Middle frontal gyrus (tissue), 1 donor: ENCODE data around the gene ADORA1.

Experiments used
- DNase-seq: peaks from one replicate; pipeline ENCODE4 v3.0.0-alpha.2; 2015; ENCODE audit warnings: low spot score; ENCODE audit errors: extremely low spot score

ADORA1 gene

DNA sequence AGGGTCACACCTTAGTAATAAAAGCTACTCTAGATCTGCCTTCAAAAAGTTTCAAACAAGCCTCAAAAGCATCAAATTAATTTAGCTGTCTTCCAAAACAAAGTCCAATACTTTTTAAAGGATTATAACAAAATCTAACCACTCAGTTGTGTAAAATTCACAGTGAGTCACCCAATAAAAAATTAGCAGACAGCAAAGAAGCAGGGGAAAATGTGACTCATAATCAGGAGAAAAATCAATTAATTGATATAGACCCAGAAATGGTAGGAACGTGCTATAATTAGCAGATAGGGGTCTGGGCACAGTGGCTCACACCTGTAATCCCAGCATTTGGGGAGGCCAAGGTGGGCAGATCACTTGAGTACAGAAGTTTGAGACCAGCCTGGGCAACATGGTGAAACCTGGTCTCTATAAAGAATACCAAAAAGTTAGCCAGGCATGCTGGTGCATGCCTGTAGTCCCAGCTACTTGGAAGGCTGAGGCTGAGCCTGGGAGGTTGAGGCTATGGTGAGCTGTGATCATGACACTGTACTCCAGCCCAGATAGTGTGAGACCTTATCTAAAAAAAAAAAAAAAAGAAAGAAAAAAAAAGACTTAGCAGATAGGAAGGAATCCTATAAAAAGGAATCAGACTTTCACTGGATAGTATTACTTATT, 33.6 kb upstream of the ADORA1 start:
- DNase-seq = no peak

DNA sequence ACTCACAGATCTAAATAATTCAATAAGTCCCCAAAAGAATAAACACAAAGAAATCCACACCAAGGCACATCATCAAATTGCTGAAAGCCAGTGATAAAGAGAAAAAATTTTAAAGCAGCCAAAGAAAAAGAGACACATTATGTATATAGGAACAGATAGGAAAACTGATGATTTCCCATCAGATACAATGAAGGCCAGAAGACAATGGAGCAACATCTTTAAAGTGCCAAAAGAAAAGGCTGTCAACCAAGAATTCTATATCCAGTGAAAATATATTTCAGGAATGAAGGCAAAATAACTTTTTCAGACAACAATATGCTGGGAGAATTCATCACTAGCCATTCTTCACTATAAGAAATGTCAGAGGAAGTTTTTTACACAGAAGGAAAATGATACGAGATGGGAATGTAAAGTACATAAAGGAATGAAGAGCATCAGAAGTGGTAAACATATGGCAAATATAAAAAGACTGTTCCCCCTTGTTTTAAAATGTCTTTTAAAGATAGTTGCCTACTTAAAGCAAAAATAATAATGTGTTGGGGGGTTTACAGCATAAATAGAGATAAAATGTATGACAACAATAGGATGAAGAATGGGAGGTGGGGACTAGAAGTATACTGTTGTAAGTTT, 32.4 kb upstream of the ADORA1 start:
- DNase-seq = no peak

GRCh38 chr1:203096566-203096965, 31.0 kb upstream of the ADORA1 start:
- DNase-seq = no peak

DNA sequence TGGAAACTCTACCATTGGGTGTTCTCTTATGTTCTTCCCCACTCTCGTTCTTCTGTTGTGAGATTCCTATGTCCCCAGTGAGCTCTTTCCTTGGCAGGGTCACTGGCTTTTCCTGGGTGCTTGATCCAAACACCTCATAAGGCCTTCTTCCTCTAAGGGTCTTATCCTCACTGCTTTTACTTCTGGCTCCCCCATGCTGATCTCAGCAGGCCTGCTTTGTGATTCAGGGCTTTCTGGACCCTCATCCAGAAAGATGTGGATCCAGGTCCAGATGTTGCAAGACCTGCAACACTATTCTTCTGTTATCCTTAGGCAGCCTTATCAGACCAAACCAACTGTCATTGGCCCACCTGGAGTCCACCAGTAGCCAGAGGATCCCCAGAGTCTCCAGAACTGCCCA, 30.5 kb upstream of the ADORA1 start:
- no peak for DNase-seq

GRCh38 chr1:203098445-203098844, 29.1 kb upstream of the ADORA1 start:
- DNase-seq = no peak

DNA sequence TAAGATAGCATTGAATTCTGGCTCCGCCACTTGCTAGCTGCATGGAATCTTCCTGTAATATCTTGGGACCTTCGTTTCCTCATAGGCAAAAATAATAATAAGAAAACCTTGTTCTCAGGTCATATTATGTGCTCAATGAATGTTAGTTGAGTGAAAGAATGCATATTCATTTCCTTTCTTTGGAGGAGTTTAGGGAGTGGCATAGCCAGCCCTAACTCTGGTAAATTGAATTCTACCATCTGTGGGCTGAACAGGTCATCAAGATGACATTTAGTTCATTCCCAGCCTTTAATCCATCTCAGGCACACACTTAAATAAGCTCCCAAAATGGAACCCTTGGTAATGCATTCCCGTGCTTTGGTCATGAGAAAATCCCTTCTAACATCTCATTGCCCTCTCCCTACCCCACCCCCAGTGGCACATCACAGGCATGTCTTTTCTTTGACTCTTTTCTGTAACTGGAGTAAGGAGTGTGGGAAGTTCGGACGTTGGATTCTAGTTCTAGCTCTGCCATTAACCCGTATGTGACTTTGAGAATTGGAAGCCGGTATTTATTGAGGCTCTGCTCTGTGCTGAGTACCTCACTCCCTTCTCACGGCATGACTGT, 28.5 kb upstream of the ADORA1 start:
- DNase-seq = no peak

- DNase-seq = no peak
These were observed 27.6 kb upstream of the ADORA1 start for GRCh38 chr1:203099805-203100515.

- DNase-seq = no peak
These were observed 27.0 kb upstream of the ADORA1 start for GRCh38 chr1:203100516-203100869.

- DNase-seq = no peak
These were observed 25.5 kb upstream of the ADORA1 start for GRCh38 chr1:203101813-203102634.

DNA sequence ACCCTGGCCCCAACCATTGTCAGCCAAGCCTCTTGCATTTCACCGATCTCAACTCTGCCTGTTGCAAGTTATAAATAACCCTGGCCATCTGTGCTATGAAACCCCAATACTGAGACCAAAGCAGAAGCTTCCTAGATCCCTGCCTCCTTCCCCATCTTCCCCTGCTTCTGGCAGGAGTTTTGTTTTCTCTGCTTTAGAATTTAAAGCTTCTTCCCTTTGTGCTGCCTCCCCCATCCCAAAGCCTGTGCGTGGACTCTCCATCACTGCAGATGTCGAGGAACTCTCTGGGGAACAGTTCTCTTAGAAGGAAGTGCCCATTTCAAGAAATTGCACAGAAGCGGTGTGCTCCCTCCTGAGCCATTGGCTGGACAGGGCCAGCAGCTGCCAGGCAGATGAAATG, 24.3 kb upstream of the ADORA1 start:
- no peak for DNase-seq

DNA sequence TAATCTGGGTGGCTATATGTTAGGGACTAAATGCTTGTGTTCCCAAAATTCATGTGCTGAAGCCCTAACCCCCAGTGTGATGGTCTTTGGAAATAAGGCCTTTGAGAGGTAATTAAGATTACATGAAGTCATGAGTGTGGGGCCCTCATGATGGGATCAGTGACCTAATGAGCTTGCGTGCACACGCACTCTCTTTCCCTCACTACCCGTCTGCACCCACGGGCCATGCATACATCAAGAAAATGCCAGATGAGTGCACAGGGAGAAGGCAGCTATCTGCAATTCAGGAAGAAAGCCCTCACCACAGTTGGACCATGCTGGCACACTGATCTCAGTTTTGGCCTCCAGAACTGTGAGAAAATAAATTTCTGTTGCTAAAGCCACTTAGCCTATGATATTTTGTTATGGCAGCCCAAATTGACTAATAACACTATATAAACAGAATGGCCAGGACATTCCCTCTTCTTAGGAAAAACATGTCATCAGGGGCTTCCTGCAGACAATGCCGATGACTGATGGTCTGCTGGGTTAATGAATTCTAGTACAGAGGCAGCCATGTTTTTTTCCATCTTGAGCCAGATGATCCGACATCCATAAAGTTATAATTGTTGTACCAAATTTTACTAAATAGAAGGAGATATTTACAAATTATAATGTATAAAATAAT, 23.6 kb upstream of the ADORA1 start:
- no peak for DNase-seq

GRCh38 chr1:203104789-203105390, 22.6 kb upstream of the ADORA1 start:
- DNase-seq = no peak

GRCh38 chr1:203112475-203112874, 15.1 kb upstream of the ADORA1 start:
- DNase-seq = no peak

GRCh38 chr1:203113308-203113707, 14.2 kb upstream of the ADORA1 start:
- no peak for DNase-seq

- no peak for DNase-seq
These were observed 13.3 kb upstream of the ADORA1 start for GRCh38 chr1:203114202-203114601.

DNA sequence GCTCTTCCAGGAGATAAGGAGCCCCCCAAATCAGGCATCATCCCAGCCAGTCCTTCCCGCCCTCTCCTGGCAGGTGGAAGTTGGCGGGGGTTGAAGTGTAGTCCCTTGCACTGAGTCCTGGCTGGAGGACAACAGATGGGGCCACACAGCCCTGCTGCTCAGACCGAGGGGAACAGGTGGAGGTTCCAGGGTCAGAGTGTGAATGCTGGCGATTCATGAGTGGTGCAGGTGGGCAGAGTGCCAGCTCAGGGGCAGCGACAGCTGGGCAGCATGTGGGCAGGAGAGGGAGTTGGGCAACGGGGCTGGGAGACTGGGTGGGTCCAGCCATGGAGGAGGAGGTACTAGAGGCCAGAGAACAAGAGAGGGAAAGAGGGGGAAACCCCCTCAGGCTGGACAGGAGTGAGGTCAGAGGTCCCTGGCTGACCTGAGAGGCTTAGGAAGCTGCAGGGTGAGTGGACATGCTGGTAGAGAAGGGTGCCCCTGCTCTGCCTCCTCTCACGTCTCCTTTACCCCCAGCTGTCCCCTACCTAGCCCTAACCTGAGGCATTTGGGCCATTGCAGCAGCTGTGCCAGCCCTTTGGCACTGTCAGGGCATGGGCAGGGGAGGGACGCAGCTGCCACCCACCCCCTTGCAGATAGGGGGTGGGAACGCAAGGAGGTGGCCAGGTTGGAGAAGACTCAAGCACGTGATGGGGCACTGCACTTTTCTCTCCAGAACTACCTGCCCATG, 11.3 kb upstream of the ADORA1 start:
- DNase-seq = no peak

GRCh38 chr1:203117611-203118575, 9.6 kb upstream of the ADORA1 start:
- no peak for DNase-seq

GRCh38 chr1:203120325-203121153, 7.0 kb upstream of the ADORA1 start:
- DNase-seq = no peak
